ENCODE data around the gene MAP2K5.

GRCh38 chr15:67768313-67768977 is 225.9 kb downstream of the MAP2K5 start:
- TF ChIP-seq SREBF2 (CRISPR knock-in tag; IDR thresholded peaks at IDR 0.05): no peak
- TF ChIP-seq NCOA4 (IDR thresholded peaks at IDR 0.05; ENCODE audit: partially characterized antibody): no peak
- no peak for TF ChIP-seq POLR2A (conservative IDR thresholded peaks at IDR 0.05)
- TF ChIP-seq, protein P1, sequence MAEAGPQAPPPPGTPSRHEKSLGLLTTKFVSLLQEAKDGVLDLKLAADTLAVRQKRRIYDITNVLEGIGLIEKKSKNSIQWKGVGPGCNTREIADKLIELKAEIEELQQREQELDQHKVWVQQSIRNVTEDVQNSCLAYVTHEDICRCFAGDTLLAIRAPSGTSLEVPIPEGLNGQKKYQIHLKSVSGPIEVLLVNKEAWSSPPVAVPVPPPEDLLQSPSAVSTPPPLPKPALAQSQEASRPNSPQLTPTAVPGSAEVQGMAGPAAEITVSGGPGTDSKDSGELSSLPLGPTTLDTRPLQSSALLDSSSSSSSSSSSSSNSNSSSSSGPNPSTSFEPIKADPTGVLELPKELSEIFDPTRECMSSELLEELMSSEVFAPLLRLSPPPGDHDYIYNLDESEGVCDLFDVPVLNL (CRISPR knock-in tag; IDR thresholded peaks at IDR 0.05; ENCODE audit: low read depth): no peak
- TF ChIP-seq ZNF274 (IDR thresholded peaks at IDR 0.05; ENCODE audit: borderline replicate concordance, low read depth, low read length): no peak
- TF ChIP-seq HCFC1 (IDR thresholded peaks at IDR 0.05; ENCODE audit: low read depth, low read length): no peak
- TF ChIP-seq ZNF436 (CRISPR knock-in tag; IDR thresholded peaks at IDR 0.05): no peak
- TF ChIP-seq CHD2 (IDR thresholded peaks at IDR 0.05; ENCODE audit: low read depth, low read length): no peak
- no peak for TF ChIP-seq TCF7L2 (IDR thresholded peaks at IDR 0.05; ENCODE audit: low read depth, low read length)
- TF ChIP-seq POLR2AphosphoS5 (IDR thresholded peaks at IDR 0.05; ENCODE audit: control insufficient read depth, insufficient read depth, low read depth, low read length): no peak
- TF ChIP-seq FOS (IDR thresholded peaks at IDR 0.05; ENCODE audit: extremely low read depth, insufficient read length): no peak
- TF ChIP-seq GTF3C2 (IDR thresholded peaks at IDR 0.05; ENCODE audit: borderline replicate concordance, extremely low read depth, insufficient read length): no peak
- TF ChIP-seq CEBPB (tag; IDR thresholded peaks at IDR 0.05): no peak
